UCSD-AML1 (cell line): ENCODE measurements around the gene SLC7A6OS.

Source experiments
- DNase-seq: peaks from one replicate; lab custom pipeline; 2025; ENCODE audit not compliant: unreplicated experiment; lab: John Stamatoyannopoulos, UW

The SLC7A6OS gene

DNA sequence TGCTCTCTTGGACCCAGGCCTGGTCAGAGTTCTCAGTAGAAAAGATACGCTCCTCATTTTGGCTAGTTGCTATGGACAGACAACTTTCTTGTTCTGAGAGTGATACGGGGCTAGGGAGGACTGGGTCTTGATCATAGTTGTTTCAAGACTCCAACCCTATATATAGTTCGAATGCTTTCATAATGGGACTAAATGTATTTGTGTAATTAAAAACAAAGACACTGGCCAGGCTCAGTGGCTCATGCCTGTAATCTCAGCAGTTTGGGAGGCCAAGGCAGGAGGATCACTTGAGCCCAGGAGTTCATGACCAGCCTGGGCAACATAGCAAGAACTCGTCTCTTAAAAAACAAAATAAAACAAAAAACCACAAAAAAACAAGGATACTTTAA is 28.7 kb downstream of the SLC7A6OS start:
- no peak for DNase-seq

DNA sequence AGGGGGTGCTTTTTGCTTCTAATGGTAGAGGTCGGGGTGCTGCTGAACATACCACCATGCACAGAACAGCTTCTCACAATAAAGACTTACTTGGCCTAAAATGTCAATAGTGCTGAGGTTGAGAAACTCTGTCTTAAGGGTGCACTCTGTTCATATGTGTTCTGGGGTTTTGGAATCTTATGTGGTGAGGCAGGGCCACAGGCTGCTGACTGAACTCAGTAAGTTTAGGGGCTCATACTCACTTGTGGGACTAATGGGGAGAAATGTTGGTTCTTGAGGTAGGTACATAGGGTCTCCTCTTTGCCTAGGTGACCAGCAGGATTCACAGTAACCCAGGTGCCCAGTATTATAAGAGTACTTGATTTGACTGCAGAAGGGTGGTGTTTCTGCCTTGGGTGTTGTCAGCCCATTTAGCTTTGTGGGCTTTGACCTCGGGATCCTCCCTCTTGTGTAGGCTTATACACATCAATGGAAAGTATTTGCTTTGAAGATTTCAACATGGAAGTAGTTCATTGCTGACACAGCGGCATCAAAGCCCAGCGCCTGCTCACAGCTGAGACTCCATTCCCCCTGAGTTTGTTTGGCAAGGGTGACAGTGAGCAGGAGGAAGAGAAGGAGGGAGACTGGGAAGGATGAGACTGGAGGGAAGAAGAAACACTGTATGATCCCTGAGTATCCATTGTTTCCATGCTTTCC is 29.2 kb downstream of the SLC7A6OS start:
- DNase-seq, result no peak

DNA sequence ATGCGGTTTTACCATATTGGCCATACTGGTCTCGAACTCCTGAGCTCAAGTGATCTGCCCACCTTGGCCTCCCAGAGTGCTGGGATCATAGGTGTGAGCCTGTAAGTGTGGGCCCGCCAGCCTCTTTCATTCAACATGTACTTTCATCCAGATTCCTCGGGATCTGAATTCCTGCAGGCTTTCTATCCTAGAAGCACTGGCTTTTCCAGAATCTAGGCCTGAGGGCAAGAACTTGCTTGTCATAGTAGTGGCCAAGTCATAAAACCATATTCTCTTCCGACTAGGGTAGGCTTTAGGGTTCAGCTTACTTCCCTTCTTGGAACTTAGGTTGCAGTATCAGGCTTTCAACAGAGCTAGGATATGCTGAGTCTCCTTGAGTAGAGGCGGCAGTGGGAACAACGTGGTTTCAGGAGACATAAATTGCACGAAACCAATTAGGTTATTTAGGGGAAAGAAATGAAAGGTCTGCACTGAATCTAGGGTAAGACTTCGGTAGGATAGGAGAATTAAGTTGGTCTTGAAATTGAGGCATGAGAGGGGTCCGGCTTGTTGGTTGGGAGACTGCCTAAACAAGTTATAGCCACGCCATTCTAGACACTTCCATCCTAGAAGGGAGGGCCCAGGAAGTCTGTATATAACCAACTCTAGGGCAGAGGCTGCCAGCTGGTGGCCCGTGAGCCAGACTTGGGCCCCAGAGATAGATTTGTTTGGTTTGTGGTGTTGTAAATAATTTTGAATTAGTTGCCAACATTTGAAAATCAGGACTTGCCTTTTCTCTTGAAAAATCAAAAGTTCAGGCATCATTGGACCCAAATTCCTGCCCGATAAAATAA is 30.8 kb downstream of the SLC7A6OS start:
- DNase-seq, result no peak

DNA sequence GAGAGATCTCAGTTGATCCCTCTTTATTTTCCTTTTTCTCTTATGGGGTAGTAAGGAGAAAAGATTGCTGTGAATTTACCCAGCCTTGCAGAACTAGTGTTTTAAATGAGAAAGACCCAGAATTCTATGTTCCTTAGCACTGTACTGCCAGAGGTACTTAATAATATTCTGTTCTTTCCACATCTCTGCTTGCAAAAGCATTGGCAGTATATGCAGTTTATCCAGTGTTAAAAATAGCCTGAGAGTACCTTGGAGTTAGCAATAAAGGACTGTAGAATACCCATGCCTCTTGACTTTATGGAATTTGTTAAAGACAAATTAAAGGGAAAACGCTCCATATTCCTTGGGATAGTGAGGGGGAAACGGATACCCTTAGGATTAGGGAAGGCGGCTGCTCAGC is 34.5 kb downstream of the SLC7A6OS start:
- DNase-seq, result no peak

DNA sequence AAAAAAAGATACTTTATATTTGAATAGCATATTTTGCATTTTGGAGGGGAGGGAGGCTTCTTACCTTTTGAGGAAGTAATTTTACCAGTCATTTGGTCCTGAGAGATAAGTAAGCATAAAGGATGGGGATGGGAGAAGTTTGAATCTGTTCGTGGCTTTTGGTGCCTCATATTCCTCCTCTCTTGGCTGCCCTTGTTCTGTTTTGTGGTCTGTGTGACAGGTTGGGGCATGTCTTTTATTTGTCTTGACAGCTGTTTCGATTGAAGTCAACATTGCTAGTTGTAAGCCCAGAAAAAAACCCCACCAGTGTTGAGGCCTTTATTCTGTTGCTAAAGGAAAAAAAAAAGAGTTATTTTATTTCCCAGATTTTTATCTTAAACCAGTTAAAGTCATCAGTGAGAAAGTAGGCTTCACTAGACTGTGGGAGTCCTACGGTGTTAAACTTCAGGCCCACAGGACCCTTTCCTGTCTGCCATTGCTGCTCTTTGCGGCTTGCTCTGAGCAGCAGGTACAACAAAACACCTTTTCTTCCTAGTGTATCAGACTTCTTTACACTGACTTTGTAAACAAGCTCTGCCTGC is 35.0 kb downstream of the SLC7A6OS start:
- DNase-seq, result no peak

DNA sequence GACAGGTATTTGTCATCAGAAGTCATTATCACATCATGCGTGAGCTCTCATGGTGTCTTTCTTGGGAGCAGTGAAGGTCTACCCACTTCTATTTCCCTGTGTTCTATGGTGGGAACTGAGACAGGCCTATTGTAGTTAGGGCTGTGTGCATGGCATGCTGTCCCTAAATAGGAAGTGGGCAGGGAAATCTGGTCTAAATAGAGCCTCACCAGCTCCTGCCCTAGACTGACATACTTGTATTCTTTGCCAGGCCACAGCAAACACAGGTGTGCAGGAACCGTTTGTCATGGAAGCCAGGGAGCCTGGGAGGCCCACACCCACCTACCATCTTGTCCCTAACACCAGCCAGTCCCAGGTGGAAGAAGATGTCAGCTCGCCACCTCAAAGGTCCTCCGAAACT is 36.3 kb downstream of the SLC7A6OS start:
- no peak for DNase-seq

DNA sequence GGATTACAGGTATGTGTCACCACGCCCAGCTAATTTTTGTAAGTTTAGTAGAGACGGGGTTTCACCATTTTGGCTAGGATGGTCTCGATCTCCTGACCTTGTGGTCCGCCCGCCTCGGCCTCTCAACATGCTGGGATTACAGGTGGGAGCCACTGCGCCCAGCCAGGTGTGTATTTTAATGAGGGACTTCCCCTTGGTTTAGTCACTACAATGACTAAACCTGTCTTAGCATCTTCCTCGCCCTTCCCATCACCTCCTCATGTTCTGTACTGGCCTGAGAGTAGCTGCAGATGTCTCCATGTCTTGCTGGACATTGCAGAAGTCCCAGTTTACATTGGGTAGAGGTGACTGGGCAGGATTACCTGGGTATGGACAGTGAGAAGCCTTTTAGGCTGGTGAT is 36.9 kb downstream of the SLC7A6OS start:
- no peak for DNase-seq

DNA sequence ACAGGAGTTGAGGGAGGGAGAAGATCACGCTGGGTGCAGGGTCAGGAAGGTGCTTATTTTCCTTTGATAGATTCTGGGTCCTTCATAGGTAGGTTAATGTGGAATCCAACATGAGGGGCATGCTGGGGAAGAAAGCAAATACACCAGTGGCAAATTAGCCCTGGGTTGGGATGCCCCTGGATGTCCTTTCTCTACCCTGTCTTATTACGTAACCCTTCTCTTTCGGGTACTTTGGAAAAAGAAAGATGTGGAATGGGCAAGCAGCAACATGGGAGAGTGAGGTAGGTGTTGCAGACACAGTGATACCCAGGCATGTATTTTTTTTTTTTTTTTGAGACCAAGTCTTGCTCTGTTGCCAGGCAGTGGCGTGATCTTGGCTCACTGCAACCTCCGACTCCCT is 37.3 kb downstream of the SLC7A6OS start:
- DNase-seq, result no peak

DNA sequence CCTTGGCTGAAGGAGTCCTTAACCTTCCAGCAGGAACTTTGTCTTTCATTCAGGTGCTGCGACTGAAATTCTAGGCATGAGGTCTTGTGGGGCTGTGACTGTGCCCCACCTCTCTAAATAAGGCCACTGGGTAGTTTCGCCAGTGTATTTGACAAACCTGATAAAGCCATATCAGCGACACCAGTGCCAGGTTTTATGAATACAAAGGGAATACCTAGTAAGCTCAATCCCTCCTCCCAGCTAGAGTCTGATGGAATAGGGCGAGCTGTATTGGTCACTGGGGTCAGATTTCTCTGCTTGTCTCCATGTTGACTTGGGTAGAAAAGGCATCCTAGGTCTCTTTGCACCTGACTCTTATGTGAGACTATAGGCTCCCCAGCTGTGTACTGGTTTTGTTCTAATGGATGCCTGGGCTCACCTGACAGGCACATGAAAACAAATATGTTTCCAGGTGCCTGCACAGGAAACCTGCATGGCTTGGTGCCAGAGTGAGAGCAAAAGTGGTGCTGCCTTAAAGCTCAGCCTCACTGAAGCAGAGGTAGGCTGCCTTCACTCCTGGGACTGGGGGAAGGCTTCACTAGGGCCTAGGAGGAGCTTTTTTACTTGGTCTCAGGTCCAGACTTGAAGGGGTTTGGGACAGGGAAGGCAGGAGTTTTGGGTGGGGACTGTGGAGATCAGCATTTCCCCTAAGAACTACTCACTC is 38.1 kb downstream of the SLC7A6OS start:
- DNase-seq, result no peak

DNA sequence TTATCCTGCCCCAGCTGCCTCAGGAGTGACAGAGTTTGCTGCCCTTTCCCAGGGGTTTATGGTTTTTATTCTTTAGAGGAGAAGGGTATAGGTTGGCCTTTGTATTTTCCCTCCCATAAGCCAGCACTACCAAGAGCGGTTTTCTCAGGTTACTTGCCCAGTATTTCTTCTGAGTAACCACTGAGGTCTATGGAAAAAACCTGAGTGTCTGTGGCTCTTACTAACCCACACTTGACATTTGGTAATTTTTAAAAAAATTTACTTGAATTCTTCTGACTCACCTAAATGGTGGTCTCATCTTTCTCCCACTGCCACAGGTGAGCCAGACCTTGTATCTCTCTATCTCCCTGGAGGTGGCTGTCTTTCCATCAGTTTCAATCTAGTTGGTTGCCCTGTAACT is 40.4 kb downstream of the SLC7A6OS start:
- no peak for DNase-seq

DNA sequence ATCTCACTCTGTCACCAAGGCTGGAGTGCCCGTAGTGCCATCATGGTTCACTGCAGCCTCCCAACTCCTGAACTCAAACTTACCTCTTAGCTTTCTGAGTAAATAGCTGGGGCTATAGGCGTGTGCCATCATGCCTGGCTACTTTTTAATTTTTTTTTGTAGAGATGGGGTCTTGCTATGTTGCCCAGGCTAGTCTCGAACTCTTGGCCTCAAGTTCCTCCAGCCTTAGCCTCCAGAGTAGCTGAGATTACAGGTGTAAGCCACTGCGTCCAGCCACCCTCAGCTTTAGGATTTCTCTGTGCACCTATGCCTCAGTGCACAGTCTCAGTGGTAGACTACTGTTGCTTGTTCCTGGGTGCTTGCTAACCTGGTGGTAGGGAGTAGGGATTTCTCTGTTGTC is 41.0 kb downstream of the SLC7A6OS start:
- no peak for DNase-seq

DNA sequence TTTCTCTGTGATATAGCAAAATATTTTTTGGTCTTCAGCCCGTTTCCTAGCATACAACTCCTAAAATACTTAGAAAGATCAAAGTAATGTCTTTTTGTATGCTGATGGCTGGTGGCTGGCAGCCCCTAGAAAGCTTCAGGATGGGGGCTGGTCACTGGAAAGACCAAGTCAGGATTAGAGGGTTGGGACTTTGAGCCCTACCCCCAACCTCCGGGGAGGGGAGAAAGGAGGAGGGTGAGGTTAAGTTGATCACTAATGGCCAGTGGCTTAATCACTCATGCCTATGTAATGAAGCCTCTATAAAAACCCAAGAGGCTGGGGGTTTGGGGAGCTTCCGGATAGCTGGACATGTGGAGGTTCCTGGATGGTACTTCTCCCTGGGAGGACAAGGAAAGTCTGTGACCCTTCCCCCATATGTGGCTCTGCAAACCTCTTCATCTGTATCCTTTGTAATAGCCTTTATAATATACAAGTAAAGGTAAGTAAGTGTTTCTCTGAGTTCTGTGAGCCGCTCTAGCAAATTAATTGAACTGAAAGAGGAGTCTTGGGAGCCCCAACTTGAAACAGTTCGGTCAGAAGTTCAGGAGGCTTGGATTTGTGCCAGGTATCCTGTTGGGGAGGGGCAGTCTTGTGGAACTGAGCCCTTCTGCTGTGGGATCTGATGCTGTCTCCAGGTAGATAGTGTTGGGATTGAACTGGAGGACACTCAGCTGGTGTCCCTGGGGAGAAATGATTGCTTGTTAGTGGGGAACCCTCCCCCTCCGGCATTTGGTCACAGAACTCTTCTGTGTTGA is 42.9 kb downstream of the SLC7A6OS start:
- no peak for DNase-seq

DNA sequence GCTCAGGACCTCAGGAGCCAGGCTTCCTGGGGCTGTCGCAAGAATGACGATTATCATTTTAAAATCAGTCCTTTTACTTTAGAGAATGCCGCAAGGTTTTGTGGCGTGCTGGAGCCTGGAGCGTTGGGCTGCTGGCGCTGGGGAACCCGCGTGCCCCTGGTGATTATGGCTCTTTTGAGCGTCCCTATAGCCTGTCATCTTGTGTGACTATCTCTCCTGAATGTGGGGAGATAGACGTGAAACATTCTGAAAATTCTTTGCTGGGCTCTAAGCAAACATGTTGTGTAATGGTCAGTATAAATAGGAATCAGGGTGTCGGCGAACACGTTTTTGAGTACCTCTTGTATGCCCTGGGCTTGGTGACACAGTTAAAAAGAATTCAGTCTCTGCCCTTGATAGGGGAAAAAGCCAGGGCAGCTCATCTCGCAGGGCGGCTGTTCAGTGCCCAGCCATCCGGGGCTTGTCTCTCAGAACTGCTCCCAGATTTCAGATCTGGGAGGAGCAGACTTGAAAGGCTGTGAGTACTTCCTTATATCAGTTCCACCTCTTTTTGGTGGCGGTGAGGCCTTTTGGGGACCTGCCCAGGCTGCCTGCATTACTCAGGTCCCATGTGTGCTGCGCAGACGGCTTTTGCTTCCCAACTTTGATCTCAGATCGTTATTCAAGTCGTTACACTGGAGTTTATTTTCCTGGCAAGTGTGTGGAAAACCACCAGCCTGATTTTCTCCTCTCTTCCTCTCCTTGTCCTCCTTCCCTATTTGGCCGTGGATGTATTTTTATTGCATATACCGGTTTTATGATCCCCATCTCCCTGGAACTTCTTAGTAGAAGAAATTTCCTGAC is 45.4 kb downstream of the SLC7A6OS start:
- DNase-seq, result peak; percentile 41

DNA sequence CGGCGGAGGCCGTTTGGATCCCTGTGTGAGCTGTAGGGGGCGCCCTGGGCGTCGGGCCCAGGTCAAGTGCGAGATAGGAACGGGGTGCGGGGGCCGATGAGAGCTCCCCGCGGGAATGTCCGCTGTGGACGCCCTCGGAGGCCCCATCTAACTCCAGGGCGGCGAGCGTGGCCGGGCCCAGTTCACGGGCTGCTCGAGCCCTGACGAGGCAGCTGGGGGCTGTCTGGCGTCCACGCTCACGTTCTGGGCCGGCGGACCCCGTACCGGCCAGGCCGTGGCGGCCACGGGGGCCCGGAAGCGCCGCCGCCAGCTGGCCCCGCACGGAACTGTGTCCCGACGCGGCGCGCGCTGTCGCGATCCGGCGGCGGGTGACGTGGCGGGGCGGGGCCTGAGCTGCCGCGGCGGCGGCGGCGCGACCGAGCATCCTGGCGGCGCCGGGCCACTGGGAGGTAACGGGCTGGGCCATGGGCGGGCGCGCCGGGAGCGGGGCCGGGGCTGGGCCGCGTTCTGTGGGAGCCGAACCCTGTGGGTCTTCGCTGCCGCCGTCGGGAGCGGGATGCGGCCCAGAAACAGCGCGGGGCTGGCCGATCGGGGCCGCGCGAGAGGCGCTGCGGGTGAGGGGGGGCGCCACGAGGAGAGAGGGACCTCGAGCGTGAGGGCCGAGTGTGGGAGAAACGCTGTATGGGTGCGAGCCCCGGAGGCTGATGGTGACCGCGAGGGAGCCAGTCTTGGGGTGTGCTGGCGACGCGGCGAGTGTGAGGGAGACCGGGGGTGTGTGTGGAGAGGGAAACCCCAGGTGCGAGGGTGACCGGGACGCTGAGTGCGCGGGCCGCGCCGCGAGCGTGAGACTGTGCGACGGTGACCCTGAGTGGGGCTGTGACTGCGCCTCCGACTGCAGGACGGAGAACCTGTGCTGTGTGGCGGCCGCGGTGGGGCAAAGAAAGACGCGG is 46.3 kb downstream of the SLC7A6OS start, which contains the start of gene SLC7A6:
TSS of gene SLC7A6 (plus strand) at position 399 of the 950 bp plus-strand sequence. CDS start 10,201 bp downstream, outside the sequence.
- DNase-seq, result peak; percentile 90

DNA sequence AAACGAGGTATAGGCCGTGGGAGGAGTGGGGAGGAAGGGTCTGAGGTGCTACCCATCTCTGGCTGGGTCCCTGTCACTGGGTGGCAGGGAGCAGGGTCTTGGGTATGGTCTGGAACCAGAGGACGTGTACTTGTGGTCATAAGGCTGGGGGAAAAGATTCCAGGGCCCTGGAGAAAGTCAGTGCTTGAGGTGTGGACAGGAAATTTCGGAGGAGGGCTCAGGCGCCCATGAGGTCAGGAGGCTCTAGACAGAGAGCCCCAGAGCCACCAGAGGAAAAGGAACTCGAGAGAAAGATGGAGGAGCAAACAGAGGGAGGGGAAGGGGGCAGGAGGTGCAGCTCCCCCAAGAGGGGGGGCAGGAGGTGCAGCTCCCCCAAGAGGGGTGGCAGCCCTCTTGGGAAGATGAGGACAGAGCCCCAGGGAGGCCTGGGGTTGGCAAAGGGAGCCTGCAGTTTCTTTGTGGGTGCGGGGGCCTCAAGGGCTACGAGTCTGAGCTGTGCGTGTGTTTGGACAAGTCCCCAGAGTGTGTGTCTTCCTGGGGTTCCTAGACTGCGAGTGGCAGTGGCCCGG is 47.1 kb downstream of the SLC7A6OS start:
- no peak for DNase-seq

DNA sequence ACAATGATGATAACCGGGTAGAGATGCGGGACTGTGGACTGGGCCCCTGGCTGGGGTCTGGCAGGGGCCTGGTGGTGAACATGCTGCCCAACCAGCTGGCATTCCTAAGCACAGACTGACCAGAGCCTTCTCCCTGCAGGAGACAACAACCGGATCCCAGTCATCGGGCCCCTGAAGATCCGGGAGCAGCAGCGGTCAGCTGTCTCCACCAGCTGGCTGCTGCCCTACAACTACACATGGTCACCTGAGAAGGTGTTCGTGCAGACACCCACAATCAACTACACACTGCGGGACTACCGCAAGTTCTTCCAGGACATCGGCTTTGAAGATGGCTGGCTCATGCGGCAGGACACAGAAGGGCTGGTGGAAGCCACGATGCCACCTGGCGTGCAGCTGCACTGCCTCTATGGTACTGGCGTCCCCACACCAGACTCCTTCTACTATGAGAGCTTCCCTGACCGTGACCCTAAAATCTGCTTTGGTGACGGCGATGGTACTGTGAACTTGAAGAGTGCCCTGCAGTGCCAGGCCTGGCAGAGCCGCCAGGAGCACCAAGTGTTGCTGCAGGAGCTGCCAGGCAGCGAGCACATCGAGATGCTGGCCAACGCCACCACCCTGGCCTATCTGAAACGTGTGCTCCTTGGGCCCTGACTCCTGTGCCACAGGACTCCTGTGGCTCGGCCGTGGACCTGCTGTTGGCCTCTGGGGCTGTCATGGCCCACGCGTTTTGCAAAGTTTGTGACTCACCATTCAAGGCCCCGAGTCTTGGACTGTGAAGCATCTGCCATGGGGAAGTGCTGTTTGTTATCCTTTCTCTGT is 51.5 kb downstream of the SLC7A6OS start:
- no peak for DNase-seq
